ENCODE data around the gene AMN1.

AMN1 gene

GRCh38 chr12:31641509-31642090, 87.2 kb downstream of the AMN1 start:
- no peaks in the 10 kb centered on the region for H3K4me1 ChIP-seq (ENCODE audit: control insufficient read depth, insufficient read depth, low read length)
- H3K9me3 ChIP-seq (ENCODE audit: control insufficient read depth, insufficient read depth, low read depth, low read length): no peaks in the 10 kb centered on the region
- ChIA-PET POLR2A (interaction anchor here (0.6 kb wide), 1 partner anchor 899 kb away, joined by 4 read pairs; no protein-coding TSS in a partner anchor), CTCF (interaction anchor here (0.6 to 1.7 kb wide), 4 partner anchors 11 to 239 kb away, joined by 3 to 6 read pairs (median 3); partner anchors contain the start of gene DENND5B)
- no peak overlapping the region for H3K27ac ChIP-seq (ENCODE audit: extremely low read depth, low read depth, low read length)
- no peak overlapping the region for H3K4me3 ChIP-seq (ENCODE audit: low read depth, low read length)
- no peaks in the 10 kb centered on the region for H3K36me3 ChIP-seq (ENCODE audit: control insufficient read depth in 2 of 2, insufficient read depth in 1 of 2, low read length in 2 of 2)
- TF ChIP-seq, protein P1, sequence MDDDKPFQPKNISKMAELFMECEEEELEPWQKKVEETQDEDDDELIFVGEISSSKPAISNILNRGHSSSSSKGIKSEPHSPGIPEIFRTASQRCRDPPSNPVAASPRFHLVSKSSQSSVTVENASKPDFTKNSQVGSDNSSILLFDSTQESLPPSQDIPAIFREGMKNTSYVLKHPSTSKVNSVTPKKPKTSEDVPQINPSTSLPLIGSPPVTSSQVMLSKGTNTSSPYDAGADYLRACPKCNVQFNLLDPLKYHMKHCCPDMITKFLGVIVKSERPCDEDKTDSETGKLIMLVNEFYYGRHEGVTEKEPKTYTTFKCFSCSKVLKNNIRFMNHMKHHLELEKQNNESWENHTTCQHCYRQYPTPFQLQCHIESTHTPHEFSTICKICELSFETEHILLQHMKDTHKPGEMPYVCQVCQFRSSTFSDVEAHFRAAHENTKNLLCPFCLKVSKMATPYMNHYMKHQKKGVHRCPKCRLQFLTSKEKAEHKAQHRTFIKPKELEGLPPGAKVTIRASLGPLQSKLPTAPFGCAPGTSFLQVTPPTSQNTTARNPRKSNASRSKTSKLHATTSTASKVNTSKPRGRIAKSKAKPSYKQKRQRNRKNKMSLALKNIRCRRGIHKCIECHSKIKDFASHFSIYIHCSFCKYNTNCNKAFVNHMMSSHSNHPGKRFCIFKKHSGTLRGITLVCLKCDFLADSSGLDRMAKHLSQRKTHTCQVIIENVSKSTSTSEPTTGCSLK (tag by site-specific recombination; IDR thresholded peaks at IDR 0.05): no peak
- TF ChIP-seq ZXDB (tag by site-specific recombination; IDR thresholded peaks at IDR 0.05): no peak
- TF ChIP-seq ZBTB48 (tag by site-specific recombination; IDR thresholded peaks at IDR 0.05): no peak
- TF ChIP-seq ZNF184 (tag by site-specific recombination; IDR thresholded peaks at IDR 0.05): no peak
- TF ChIP-seq SCRT1 (tag by site-specific recombination; IDR thresholded peaks at IDR 0.05; ENCODE audit: borderline replicate concordance): no peak
- no peak for TF ChIP-seq MEIS1 (CRISPR knock-in tag; IDR thresholded peaks at IDR 0.05; ENCODE audit: borderline replicate concordance)
- TF ChIP-seq, protein P2, sequence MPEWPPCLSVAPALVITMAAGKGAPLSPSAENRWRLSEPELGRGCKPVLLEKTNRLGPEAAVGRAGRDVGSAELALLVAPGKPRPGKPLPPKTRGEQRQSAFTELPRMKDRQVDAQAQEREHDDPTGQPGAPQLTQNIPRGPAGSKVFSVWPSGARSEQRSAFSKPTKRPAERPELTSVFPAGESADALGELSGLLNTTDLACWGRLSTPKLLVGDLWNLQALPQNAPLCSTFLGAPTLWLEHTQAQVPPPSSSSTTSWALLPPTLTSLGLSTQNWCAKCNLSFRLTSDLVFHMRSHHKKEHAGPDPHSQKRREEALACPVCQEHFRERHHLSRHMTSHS (tag by site-specific recombination; IDR thresholded peaks at IDR 0.05): no peak
- TF ChIP-seq, protein P3, sequence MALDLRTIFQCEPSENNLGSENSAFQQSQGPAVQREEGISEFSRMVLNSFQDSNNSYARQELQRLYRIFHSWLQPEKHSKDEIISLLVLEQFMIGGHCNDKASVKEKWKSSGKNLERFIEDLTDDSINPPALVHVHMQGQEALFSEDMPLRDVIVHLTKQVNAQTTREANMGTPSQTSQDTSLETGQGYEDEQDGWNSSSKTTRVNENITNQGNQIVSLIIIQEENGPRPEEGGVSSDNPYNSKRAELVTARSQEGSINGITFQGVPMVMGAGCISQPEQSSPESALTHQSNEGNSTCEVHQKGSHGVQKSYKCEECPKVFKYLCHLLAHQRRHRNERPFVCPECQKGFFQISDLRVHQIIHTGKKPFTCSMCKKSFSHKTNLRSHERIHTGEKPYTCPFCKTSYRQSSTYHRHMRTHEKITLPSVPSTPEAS (tag by site-specific recombination; IDR thresholded peaks at IDR 0.05): no peak
- TF ChIP-seq, protein P4, sequence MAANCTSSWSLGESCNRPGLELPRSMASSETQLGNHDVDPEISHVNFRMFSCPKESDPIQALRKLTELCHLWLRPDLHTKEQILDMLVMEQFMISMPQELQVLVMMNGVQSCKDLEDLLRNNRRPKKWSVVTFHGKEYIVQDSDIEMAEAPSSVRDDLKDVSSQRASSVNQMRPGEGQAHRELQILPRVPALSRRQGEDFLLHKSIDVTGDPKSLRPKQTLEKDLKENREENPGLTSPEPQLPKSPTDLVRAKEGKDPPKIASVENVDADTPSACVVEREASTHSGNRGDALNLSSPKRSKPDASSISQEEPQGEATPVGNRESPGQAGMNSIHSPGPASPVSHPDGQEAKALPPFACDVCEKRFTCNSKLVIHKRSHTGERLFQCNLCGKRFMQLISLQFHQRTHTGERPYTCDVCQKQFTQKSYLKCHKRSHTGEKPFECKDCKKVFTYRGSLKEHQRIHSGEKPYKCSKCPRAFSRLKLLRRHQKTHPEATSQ (tag by site-specific recombination; IDR thresholded peaks at IDR 0.05): no peak
- TF ChIP-seq ZNF560 (tag by site-specific recombination; IDR thresholded peaks at IDR 0.05; ENCODE audit: borderline replicate concordance): no peak
- no peak for TF ChIP-seq ZNF521 (tag by site-specific recombination; IDR thresholded peaks at IDR 0.05)
- TF ChIP-seq HOXA7 (CRISPR knock-in tag; IDR thresholded peaks at IDR 0.05; ENCODE audit: borderline replicate concordance): no peak
- TF ChIP-seq ZEB2 (tag by site-specific recombination; IDR thresholded peaks at IDR 0.05): no peak
- TF ChIP-seq, protein P5, sequence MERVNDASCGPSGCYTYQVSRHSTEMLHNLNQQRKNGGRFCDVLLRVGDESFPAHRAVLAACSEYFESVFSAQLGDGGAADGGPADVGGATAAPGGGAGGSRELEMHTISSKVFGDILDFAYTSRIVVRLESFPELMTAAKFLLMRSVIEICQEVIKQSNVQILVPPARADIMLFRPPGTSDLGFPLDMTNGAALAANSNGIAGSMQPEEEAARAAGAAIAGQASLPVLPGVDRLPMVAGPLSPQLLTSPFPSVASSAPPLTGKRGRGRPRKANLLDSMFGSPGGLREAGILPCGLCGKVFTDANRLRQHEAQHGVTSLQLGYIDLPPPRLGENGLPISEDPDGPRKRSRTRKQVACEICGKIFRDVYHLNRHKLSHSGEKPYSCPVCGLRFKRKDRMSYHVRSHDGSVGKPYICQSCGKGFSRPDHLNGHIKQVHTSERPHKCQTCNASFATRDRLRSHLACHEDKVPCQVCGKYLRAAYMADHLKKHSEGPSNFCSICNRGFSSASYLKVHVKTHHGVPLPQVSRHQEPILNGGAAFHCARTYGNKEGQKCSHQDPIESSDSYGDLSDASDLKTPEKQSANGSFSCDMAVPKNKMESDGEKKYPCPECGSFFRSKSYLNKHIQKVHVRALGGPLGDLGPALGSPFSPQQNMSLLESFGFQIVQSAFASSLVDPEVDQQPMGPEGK (tag by site-specific recombination; IDR thresholded peaks at IDR 0.05): no peak

DNA sequence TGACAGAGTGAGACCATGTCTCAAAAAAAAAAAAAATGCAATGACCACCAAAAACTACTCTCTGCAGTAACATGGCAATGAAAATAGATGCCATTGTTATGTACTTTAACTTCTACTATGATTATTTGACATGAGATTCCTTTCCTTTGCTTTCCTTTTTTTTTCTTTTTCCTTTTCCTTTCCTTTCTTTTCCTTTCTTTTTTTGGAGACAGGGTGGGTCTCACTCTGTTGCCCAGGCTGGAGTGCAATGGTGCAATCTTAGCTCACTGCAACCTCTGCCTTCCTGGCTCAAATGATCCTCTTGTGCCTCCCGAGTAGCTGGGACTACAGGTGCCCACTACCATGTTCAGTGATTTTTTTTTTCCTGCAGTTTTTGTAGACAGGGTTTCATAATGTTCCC, 94.2 kb downstream of the AMN1 start:
- peaks cover 4% of the 10 kb centered on the region for H3K4me1 ChIP-seq (ENCODE audit: control insufficient read depth, insufficient read depth, low read length)
- no peak overlapping the region for H3K4me3 ChIP-seq (ENCODE audit: low read depth, low read length)
- ChIA-PET POLR2A (interaction anchor here (0.6 kb wide), 1 partner anchor 309 kb away, joined by 4 read pairs; the partner anchor contains the start of gene SINHCAF), CTCF (interaction anchor here (2.4 kb wide), 1 partner anchor 231 kb away, joined by 15 read pairs; no protein-coding TSS in a partner anchor)
- no peaks in the 10 kb centered on the region for H3K36me3 ChIP-seq (ENCODE audit: control insufficient read depth in 2 of 2, insufficient read depth in 1 of 2, low read length in 2 of 2)
- no peak overlapping the region for H3K27ac ChIP-seq (ENCODE audit: extremely low read depth, low read depth, low read length)
- H3K9me3 ChIP-seq (ENCODE audit: control insufficient read depth, insufficient read depth, low read depth, low read length): no peaks in the 10 kb centered on the region
- TF ChIP-seq ZNF239 (tag by site-specific recombination; IDR thresholded peaks at IDR 0.05) (no peak), PRDM6 (tag by site-specific recombination; IDR thresholded peaks at IDR 0.05) (no peak), PRDM1 (tag by site-specific recombination; IDR thresholded peaks at IDR 0.05) (peak; percentile 94), SALL2 (tag by site-specific recombination; IDR thresholded peaks at IDR 0.05; ENCODE audit: borderline replicate concordance) (no peak), ZNF138 (tag by site-specific recombination; IDR thresholded peaks at IDR 0.05; ENCODE audit: borderline replicate concordance) (no peak), REPIN1 (tag by site-specific recombination; IDR thresholded peaks at IDR 0.05; ENCODE audit: low read depth) (no peak), ZNF621 (tag by site-specific recombination; IDR thresholded peaks at IDR 0.05) (no peak), ZNF843 (tag by site-specific recombination; IDR thresholded peaks at IDR 0.05) (no peak), ZNF768 (tag by site-specific recombination; IDR thresholded peaks at IDR 0.05) (no peak)
- TF ChIP-seq, protein P6, sequence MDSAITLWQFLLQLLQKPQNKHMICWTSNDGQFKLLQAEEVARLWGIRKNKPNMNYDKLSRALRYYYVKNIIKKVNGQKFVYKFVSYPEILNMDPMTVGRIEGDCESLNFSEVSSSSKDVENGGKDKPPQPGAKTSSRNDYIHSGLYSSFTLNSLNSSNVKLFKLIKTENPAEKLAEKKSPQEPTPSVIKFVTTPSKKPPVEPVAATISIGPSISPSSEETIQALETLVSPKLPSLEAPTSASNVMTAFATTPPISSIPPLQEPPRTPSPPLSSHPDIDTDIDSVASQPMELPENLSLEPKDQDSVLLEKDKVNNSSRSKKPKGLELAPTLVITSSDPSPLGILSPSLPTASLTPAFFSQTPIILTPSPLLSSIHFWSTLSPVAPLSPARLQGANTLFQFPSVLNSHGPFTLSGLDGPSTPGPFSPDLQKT (IDR thresholded peaks at IDR 0.05; ENCODE audit: borderline replicate concordance, low read depth, low read length): no peak
